IgD-negative memory B cell (primary cell): ENCODE results near the gene CLEC4G. TPM values are rescaled to one million over a fixed set of nuclear protein-coding genes. Genes with fewer than 3 reads are reported as not detected.

Experiments used
- H3K27ac Mint-ChIP-seq, 3 donors: one replicate each; pipeline ENCODE4 v1.8.0; 2020 to 2022; ENCODE audit warnings: mild to moderate bottlenecking in 3 of 3, mixed read lengths in 3 of 3, moderate library complexity in 1 of 3
- H3K27me3 Mint-ChIP-seq: one replicate; pipeline ENCODE4 v1.8.0; 2021; ENCODE audit warnings: mixed read lengths
- H3K36me3 Mint-ChIP-seq: one replicate; pipeline ENCODE4 v1.8.0; 2020; ENCODE audit warnings: mild to moderate bottlenecking, mixed read lengths
- H3K4me1 Mint-ChIP-seq, 3 donors: one replicate each; pipeline ENCODE4 v1.8.0; 2020 to 2022; ENCODE audit warnings: mixed read lengths in 3 of 3, mild to moderate bottlenecking in 1 of 3
- H3K4me3 Mint-ChIP-seq, 4 donors: one replicate each; pipeline ENCODE4 v1.8.0; 2020 to 2022; ENCODE audit warnings: mild to moderate bottlenecking in 4 of 4, mixed read lengths in 4 of 4, moderate library complexity in 3 of 4
- H3K9me3 Mint-ChIP-seq, 3 donors: one replicate each; pipeline ENCODE4 v1.8.0; 2020 to 2021; ENCODE audit warnings: mixed read lengths in 3 of 3, mild to moderate bottlenecking in 1 of 3
- polyA plus RNA-seq: library from polyadenylated mRNA; unstranded; fragments of 300-500 nt; fragmentation: Illumina TruSeq; gene quantifications from one replicate; pipeline ENCODE4 v1.2.3, GENCODE V29; 2021

Gene CLEC4G
- polyA plus RNA-seq, 1 donor from 2014 or later, result 0.43 TPM

DNA sequence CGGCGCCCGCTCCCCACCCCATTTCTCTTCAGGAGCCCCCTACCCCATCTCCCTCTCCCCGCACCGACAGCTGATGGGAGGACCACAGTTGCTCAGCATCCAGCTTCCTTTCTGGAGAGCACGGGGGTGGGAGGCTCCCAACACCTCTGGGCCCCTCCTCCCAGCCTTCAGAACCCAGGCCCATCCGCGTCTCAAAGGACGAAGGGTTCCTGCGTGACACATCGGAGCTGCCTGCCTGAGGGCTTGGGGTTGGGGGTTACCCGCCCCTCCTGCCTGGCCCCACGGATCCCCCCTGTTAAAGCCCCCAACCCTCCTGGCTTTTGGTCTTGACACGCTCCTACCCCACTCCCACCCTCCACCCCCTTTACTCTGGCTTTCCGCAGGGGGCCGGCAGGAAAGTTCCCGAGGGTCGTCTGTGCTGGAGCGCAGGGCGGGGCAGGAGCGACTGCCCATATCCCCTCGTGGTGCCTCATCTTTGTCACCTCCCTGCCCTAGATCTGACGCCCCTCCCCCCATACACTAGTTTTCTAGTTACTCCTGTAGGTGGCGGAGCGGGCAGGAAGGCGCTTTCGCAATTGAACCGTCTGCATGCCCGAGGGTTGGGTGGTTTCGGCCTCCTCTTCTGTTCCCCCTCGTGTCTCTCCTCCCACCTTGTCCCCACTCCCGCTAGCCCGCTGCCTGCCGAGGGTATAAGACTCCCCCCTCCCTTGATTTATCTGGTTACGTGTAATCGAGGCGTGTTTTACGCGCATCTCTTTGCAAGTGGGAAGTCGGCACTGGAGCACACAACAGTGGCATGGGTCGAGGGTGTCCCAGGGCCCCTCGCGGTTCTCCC is 50.4 kb downstream of the CLEC4G start:
- H3K27ac Mint-ChIP-seq, result peak overlapping the region; percentile 81 to 88 (median 84)
- peak overlapping the region; percentile 71 to 96 (median 89) for H3K4me3 Mint-ChIP-seq
- H3K9me3 Mint-ChIP-seq, result no peaks in the 10 kb centered on the region
- peaks cover 13% of the 10 kb centered on the region for H3K27me3 Mint-ChIP-seq
- H3K36me3 Mint-ChIP-seq, result peaks cover 8% of the 10 kb centered on the region
- H3K4me1 Mint-ChIP-seq, result peaks cover 2 to 30% (median 29%) of the 10 kb centered on the region in 3 donors

DNA sequence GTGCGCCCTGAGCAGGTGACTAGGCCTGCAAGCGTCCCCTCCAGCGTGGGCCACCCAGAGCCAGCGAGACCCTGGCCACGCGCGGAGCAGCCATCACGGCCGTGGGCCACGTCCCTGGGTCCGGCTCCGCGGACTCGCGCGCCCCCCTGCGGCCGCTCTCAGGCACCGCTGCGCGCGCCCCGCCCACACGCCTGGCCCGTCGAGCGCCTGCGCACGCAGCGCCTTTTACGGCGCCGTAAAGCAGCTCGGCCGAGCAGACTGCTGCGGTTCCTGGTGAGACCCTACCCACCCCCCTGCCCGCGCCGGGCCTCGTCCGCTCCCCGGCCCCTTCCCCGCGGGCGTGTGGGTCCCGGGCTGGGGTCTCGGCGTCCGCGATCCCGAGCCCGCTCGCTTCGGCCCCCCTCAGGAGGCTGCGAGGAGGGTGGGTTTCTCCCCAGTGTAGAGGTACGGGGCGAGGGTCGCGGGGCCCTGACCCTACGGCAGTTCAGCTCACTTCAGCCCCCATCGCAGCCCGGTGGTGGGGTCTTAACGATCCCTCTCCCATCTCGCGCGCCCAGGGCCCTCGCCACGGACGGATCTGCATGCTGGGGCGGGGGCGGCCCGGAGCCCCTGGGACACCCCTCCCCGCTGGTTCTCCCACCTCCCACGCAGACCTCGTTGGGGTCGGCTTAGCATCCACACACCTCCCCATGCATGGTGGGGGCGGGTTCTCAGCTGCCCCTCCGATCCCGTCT is 51.1 kb downstream of the CLEC4G start, which contains the start of gene TRAPPC5:
TSS of gene TRAPPC5 (plus strand) at position 228 of the 734 bp plus-strand sequence. CDS start 1,421 bp downstream, outside the sequence.
- no peaks in the 10 kb centered on the region for H3K9me3 Mint-ChIP-seq

DNA sequence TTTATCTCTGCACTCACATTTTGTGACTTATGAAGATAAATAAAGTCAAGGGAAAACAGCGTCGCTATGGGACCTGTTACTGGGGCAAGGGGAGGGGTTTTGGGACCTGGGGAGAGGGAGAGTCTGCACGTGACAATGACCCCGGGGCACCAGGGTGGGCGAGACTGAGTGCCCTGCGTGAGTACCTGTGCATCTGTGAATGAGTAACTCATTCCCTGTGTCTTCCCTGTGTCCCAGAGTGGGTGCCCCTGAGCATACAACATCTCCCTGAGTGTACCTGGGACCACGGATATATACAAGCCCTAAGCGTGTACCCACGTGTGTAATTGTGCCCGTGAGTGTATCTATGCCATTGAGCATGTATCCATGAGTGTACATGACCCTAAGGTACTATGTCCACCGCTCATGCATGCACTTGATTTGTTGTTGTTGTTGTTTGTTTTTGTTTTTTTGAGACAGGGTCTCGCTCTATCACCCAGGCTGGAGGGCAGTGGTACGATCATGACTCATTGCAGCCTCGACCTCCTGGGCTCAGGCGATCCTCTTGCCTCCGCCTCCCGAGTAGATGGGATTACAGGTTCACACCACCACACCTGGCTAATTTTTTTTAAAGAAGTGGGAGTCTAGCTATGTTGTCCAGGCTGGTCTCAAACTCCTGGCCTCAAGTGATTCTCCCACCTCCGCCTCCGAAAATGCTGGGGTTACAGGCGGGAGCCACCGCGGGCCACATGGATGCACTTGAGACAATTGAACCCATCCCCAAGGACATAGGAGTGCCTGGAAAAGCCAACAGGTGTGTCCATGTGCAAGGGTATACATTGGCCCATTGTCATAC is 51.9 kb downstream of the CLEC4G start:
- peaks cover 9 to 32% (median 30%) of the 10 kb centered on the region in 3 donors for H3K4me1 Mint-ChIP-seq

More for the DNA sequence above, 51.1 kb downstream of the CLEC4G start, which contains the start of gene TRAPPC5:
- H3K4me3 Mint-ChIP-seq, result peak within 1 kb of the TSS; percentile 71 to 96 (median 89)
- peaks cover 8% of the 10 kb centered on the region for H3K36me3 Mint-ChIP-seq
- H3K27me3 Mint-ChIP-seq, result peaks cover 20% of the 10 kb centered on the region
- peak within 1 kb of the TSS; percentile 81 to 94 (median 84) for H3K27ac Mint-ChIP-seq
- H3K4me1 Mint-ChIP-seq, result peaks cover 8 to 35% (median 34%) of the 10 kb centered on the region in 3 donors

DNA sequence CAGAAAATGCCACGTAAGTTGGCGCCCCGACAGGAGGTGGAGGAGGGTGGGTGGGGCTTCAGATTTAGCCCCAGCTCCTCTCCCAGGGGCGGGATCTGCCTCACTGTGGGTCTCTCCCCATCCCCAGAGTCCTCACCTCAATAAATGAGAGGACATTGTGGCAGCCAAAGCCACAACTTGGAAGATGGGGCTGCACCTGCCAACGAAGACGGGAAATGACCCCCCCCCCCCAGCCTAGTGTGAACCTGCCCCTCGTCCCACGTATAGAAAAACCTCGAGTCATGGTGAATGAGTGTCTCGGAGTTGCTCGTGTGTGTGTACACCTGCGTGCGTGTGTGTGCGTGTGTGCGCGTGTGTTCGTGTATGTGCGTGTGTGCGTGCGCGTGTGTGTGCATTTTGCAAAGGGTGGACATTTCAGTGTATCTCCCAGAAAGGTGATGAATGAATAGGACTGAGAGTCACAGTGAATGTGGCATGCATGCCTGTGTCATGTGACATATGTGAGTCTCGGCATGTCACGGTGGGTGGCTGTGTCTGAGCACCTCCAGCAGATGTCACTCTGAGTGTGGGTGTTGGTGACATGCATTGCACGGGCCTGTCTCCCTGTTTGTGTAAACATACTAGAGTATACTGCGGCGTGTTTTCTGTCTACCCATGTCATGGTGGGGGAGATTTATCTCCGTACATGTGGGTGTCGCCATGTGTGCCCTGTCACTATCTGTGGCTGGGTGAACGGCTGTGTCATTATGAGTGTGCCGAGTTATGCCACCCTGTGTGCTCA is 52.7 kb downstream of the CLEC4G start:
- H3K4me3 Mint-ChIP-seq, result peak overlapping the region; percentile 37 to 86 (median 79)
- peaks cover 22% of the 10 kb centered on the region for H3K27me3 Mint-ChIP-seq
- peaks cover 0 to 2% (median 0%) of the 10 kb centered on the region in 3 donors for H3K9me3 Mint-ChIP-seq
- peaks cover 6% of the 10 kb centered on the region for H3K36me3 Mint-ChIP-seq
- peaks cover 13 to 32% (median 32%) of the 10 kb centered on the region in 3 donors for H3K4me1 Mint-ChIP-seq
- H3K27ac Mint-ChIP-seq, result peak overlapping the region; percentile 65 to 94 (median 84)

More for the DNA sequence above, 51.9 kb downstream of the CLEC4G start:
- Mint-ChIP-seq H3K27me3 (peaks cover 22% of the 10 kb centered on the region), H3K27ac (peak overlapping the region; percentile 65 to 94 (median 84)), H3K9me3 (no peaks in the 10 kb centered on the region), H3K4me3 (peak overlapping the region; percentile 37 to 86 (median 79)), H3K36me3 (peaks cover 6% of the 10 kb centered on the region)

Other genes with a start within 250 kb of the CLEC4G start
- gene PEX11G, start 243.1 kb downstream of the CLEC4G start, polyA plus RNA-seq, result 2.8 TPM
- gene ZNF358, start 216.0 kb downstream of the CLEC4G start, polyA plus RNA-seq, result 1.3 TPM
- 5.2 TPM for gene MCOLN1, start 209.5 kb downstream of the CLEC4G start, polyA plus RNA-seq
- gene PNPLA6, start 196.4 kb downstream of the CLEC4G start, polyA plus RNA-seq, result 12.5 TPM
- gene CAMSAP3, start 136.2 kb downstream of the CLEC4G start, polyA plus RNA-seq, result 0.44 TPM
- 9.7 TPM for gene XAB2, start 102.6 kb downstream of the CLEC4G start, polyA plus RNA-seq
- gene PET100, start 102.3 kb downstream of the CLEC4G start, polyA plus RNA-seq, result 232 TPM
- not detected for gene PCP2, start 98.4 kb downstream of the CLEC4G start, polyA plus RNA-seq
- 70.2 TPM for gene STXBP2, start 95.0 kb downstream of the CLEC4G start, polyA plus RNA-seq
- not detected for gene RETN, start 63.1 kb downstream of the CLEC4G start, polyA plus RNA-seq
- 0.73 TPM for gene MCEMP1, start 55.0 kb downstream of the CLEC4G start, polyA plus RNA-seq
- gene TRAPPC5, start 51.3 kb downstream of the CLEC4G start, polyA plus RNA-seq, result 219 TPM
- gene FCER2, start 30.0 kb downstream of the CLEC4G start, polyA plus RNA-seq, result 197 TPM
- not detected for gene CD209, start 15.4 kb upstream of the CLEC4G start, polyA plus RNA-seq
- not detected for gene CLEC4M, start 31.1 kb upstream of the CLEC4G start, polyA plus RNA-seq
- gene EVI5L, start 98.1 kb upstream of the CLEC4G start, polyA plus RNA-seq, result 3.2 TPM
- not detected for gene PRR36, start 142.3 kb upstream of the CLEC4G start, polyA plus RNA-seq
- not detected for gene LRRC8E, start 156.4 kb upstream of the CLEC4G start, polyA plus RNA-seq
- gene MAP2K7, start 171.8 kb upstream of the CLEC4G start, polyA plus RNA-seq, result 2.4 TPM
- gene TGFBR3L, start 182.7 kb upstream of the CLEC4G start, polyA plus RNA-seq, result not detected
- 19.0 TPM for gene SNAPC2, start 188.2 kb upstream of the CLEC4G start, polyA plus RNA-seq
- gene CTXN1, start 194.0 kb upstream of the CLEC4G start, polyA plus RNA-seq, result not detected
- 16.1 TPM for gene TIMM44, start 211.6 kb upstream of the CLEC4G start, polyA plus RNA-seq